HK-2 (cell line): ENCODE data around the gene DDX3X.
"Not testable (repeated sequence)": the region's sequence is repeated elsewhere in the genome, so short reads cannot be mapped to it uniquely, and the experiment has no call there.

ENCODE experiments used
- DNase-seq: peaks from one replicate; pipeline ENCODE4 v3.0.0-alpha.2; 2018; ENCODE audit not compliant: unreplicated experiment

DDX3X gene

GRCh38 chrX:41329101-41329500 is 4.9 kb upstream of the DDX3X start:
- DNase-seq, result no peak

DNA sequence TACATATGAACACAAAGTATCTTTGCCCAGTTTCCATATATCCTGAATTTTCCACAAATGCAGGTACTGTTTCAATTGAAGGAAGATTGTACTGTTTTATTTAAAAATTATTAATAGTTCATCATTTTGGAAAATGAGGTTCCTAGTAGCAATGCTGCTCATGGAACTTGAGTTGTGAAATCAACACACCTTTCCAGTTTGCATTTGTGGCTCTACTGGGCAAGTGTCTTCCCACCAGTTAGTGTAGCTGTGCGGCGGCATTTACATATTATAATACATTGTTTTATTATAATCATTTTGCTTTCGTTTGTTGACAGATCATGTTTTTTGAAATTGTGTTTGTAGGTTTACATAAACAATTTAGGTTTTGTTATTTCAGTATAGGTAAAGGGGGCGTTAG is 2.0 kb upstream of the DDX3X start:
- DNase-seq, result no peak

DNA sequence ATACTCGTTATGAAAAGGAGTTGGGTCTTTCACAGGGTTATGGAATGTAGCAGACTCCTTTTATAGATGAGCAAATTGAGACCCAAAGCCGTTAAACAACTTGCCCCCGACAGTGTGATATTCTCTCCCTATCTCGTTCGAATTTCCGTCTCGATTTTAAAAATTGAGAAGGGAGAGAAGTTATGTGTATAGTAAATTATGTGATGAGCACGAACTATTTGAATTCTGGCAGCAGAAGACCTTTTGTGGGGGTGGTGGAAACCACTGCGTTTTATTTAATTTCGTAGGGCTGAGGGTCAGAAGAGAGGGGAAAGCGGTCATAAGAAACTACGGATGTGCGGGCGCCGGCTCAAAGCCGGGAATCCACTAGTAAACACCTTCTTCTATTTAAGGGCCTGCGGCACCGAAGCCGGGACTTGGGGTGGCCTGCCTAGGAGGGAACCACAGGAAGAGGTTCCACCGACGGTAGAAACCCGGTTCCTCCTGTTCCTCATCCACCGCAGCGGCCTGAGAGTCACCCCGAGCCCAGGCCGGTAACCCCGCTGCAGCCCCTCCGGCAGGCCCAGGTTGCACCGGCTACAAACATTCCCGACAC is 1.5 kb upstream of the DDX3X start:
- no peak for DNase-seq

GRCh38 chrX:41333003-41333743 is 789 bp upstream of the DDX3X start:
- peak; percentile 88 for DNase-seq

- peak; percentile 64 for DNase-seq
These were observed 618 bp downstream of the DDX3X start for GRCh38 chrX:41334363-41335197.

GRCh38 chrX:41335198-41335957 is 1.4 kb downstream of the DDX3X start:
- DNase-seq, result no peak

DNA sequence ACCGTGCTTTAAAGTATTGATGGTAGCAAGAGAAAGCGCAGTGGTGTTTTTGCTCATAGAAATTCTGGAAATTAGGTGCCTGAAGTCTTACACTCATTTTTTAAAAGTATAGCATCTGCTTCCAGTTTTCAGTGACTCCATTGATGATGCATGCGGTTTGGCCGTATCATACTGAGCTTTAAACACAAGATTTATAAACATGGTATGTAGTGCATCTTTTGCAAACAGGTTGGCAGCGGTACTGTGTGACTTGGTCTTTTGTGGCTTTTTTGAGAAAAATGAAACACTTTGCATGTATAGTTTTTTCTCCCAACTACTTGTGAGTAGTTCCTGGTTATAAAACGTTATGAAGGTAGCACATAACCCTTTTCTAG is 2.0 kb downstream of the DDX3X start:
- DNase-seq, result no peak

- no peak for DNase-seq
These were observed 2.5 kb downstream of the DDX3X start for GRCh38 chrX:41336447-41336846.

DNA sequence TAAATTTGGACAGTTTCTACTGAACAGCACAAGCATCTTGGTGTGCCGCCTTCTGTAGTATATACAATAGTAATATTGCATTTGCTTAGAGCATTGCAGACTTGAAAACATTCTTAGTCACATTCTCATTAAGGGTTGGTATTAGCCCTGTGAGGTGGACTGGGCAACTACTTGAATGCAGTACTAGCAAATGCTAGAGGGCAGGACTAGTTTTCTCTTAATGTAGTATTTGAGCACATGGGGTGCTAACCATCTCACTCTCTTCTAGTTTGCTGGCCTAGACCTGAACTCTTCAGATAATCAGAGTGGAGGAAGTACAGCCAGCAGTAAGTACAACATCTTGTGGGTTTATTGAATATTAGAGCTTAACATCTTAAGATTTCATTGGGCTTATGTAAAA is 3.2 kb downstream of the DDX3X start:
- no peak for DNase-seq

GRCh38 chrX:41338436-41338835 is 4.5 kb downstream of the DDX3X start:
- no peak for DNase-seq

DNA sequence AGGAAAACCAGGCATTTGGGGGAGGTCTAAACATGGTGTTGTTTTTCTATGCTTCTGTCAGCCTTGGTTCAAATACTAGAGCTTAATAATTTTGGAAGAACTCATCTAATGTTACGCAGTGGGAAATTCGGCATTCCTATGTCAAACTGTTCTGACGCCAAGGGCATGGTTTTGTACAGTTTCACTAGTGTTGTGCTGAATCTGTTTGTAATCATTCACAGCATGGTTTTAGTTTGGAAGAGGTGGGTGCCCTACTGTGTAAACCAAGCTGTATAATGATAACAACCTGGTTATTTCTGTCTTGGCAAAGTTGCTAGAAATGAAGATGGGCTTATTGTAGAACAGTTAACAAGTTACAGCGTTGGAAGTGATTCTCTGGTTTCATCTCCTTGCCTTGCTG is 5.2 kb downstream of the DDX3X start:
- no peak for DNase-seq

GRCh38 chrX:41344053-41344452 is 10.1 kb downstream of the DDX3X start:
- no peak for DNase-seq

DNA sequence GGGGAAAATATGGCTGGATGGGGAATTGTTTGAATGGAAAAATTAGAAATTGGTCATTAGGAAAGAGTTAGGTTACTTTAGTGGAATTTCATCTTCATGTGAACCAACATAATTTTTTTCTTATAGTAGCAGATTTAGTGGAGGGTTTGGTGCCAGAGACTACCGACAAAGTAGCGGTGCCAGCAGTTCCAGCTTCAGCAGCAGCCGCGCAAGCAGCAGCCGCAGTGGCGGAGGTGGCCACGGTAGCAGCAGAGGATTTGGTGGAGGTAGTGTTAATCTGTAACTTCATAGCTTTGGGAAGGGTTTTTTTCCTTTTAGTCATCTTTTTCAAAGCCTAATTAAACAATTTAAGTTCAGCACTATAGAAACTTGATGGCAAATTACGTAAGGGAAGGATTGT is 13.2 kb downstream of the DDX3X start:
- DNase-seq, result no peak

- no peak for DNase-seq
These were observed 14.6 kb downstream of the DDX3X start for GRCh38 chrX:41348551-41348950.

DNA sequence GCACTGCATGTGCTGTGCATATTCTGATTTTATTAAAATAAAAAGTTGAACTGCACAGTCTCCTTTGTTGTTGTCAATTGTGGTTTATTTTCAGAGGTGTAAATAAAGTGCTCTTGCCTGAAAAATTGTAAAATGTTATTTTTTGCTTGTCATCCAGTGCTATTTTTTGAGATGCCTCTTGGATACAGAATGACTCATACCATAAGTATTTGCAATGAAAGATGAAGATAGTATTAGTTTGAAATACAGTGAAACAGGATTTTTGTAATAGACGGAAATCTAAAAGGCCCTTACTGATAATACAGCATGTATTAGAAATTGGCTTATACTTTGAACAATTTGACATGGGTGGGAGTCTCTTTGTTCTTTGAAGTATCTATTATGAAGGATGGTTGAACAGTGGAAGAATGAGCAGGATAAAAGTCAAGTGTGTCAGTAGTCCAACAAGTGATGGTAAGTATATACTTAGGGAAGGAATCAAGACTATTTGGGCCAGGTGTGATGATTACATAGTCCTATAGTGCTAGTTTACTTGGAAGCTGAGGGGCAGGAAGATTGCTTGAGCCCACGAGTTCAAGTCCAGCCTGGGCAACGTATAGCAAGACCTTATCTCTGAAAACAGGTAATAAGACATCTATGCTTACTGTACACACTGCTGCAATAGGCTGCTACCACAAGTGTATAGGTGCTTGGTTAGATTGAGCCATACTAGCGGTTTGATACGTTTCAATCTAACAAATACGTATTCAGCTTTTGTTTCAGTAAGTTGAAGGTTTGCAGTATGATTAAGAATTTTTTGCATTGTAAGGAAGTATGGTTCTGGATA is 16.4 kb downstream of the DDX3X start:
- DNase-seq, result no peak

DNA sequence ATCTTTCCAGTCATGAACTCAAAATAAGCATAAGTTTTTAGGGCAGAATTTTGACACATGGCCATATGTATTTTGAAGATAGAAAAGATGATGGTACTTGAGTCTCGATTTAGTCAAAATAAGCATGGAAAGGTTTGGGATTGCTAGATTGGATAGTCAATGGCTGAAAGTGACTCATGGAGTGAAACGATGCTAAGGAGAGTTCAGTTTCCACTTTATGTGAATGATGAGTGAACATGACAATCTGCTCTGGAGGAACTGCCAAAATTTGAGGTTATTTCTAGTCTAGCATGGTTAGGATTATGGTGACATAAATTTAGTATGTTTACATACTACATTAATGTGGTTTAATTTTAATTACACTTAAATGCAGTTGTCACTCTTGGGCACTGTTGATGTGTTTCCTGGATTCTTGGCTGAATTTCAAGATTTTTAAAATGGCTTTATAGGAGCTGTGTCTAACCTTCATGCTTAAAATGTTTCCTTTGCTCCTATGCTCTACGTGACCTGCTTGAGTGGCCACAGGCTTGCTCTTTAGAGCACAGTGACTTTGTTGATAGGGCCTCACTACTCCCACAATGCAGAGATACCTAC is 17.1 kb downstream of the DDX3X start:
- no peak for DNase-seq

GRCh38 chrX:41351923-41352322 is 18.0 kb downstream of the DDX3X start:
- DNase-seq, result no peak

DNA sequence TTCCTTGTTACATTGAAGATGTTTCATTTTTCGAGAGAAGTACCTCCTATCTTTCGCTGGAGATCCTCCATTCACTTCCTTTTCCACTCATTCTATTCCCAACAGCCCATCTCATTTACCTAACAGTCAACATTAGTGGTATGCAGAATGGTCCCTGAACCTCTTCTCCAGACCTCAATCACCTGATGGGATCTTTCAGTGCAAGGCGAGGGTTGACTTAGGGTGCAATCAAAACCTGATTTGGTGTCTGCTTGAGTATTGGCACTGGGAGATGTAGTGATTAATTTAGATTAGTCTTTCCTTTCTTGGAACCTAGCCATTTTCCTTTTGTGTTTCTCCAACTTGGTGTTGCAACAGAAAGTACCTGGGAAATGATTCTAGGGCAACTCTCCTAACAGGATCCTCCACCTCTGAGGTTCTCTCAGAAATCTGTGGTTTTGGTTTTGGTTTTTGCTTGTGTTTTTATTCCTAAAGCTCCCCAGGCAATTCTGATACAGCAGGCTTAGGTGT is 18.4 kb downstream of the DDX3X start:
- no peak for DNase-seq

GRCh38 chrX:41353985-41354384 is 20.0 kb downstream of the DDX3X start:
- DNase-seq, result no peak

GRCh38 chrX:41369152-41369551 is 35.2 kb downstream of the DDX3X start:
- DNase-seq, result no peak

DNA sequence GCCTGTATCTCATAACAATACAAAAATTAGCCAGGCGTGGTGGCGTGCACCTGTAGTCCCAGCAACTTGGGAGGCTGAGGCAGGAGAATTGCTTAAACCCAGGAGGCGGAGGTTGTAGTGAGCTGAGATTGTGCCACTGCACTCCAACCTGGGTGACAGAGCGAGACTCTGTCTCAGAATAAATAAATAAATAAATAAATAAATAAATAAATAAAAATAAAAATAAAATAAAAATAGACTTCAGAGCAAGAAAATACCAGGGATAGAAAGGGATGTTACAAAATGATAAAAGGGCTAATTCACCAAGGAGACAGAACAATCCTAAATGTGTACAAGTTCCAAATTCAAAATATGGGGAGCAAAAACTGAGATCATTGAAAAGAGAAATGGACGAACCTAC is 37.6 kb downstream of the DDX3X start:
- not testable (repeated sequence) for DNase-seq
